HG03342 (cell line): Measurements from ENCODE around the gene RPF1.
"Not testable (repeated sequence)": the region's sequence is repeated elsewhere in the genome, so short reads cannot be mapped to it uniquely, and the experiment has no call there.

Experiments
- ATAC-seq: cut with Tn5 transposase; IDR thresholded peaks from one replicate; pipeline ENCODE4 v1.9.1; 2021; ENCODE audit warnings: mild to moderate bottlenecking, moderate library complexity; ENCODE audit not compliant: unreplicated experiment

The RPF1 gene, protein sequence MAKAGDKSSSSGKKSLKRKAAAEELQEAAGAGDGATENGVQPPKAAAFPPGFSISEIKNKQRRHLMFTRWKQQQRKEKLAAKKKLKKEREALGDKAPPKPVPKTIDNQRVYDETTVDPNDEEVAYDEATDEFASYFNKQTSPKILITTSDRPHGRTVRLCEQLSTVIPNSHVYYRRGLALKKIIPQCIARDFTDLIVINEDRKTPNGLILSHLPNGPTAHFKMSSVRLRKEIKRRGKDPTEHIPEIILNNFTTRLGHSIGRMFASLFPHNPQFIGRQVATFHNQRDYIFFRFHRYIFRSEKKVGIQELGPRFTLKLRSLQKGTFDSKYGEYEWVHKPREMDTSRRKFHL

GRCh38 chr1:84478876-84479868 lies at the start of gene RPF1:
Gene RPF1, plus strand, starts transcription at chr1:84479266. Its CDS starts 16 bp downstream, at chr1:84479282.
- peak; percentile 91 for ATAC-seq

- no peak for ATAC-seq
These were observed 48.5 kb upstream of the RPF1 start for GRCh38 chr1:84430546-84430945.

- peak; percentile 54 for ATAC-seq
These were observed 45.6 kb upstream of the RPF1 start for GRCh38 chr1:84433258-84434080.

DNA sequence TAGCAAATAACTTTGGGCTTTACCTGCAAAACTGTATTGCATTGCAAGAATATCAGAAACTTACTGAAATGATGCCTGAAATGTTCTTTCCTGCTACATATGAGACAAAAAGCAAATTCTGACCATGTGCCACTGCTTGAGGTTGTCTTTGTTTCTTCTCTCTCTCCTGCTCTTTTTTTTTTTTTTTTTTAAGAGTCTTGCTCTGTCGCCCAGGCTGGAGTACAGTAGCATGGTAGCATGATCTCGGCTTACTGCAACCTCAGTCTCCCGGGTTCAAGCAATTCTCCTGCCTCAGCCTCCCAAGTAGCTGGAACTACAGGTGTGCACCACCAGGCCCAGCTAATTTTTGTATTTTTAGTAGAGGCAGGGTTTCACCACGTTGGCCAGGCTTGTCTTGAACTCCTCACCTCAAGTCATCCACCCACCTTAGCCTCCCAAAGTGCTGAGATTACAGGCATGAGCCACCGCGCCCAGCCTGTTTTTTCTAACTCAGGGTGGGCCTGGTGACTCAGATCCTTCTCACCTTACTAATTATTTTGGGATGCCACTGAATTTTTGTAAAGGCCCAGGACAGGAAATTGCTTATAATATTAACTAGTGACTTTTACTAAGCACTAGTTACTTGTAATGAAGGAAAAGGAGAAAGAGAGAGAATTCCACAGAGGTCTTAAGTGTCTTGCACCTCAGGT lies 44.8 kb upstream of the RPF1 start:
- ATAC-seq = no peak

DNA sequence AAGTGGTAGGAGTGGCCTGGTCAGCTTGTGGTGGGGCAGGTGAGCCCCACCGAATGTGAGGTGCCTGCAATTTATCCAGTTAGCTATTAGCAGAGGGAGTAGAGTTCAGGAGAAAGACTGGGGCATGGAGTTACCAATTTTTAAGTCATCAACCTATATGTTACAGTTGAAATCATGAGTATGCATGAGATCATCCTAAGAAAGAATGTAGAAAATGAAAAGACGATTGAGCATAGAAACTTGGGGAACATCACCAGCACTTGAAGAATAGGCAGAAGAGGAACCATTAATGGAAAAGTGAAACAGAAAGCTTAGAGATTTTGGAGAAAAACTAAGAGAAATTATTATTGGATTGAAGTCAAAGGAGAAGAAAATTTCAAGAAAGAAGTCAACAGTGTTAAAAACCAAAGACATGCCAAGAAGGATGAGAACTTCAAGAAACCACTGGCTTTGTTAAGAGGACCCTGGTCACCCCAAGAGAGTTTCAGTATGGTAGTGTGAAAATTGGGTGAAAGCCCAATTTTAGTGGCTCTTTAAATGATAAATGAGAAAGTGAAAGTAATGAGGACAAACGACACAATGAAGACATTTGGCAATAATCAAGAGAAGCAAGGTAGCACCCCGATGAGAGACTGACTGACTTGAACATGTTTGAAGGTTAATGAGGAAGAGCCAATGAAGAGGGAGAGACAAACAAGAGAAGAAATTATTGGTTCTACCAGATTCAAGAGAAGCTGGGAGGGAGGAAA lies 44.1 kb upstream of the RPF1 start:
- peak; percentile 47 for ATAC-seq

DNA sequence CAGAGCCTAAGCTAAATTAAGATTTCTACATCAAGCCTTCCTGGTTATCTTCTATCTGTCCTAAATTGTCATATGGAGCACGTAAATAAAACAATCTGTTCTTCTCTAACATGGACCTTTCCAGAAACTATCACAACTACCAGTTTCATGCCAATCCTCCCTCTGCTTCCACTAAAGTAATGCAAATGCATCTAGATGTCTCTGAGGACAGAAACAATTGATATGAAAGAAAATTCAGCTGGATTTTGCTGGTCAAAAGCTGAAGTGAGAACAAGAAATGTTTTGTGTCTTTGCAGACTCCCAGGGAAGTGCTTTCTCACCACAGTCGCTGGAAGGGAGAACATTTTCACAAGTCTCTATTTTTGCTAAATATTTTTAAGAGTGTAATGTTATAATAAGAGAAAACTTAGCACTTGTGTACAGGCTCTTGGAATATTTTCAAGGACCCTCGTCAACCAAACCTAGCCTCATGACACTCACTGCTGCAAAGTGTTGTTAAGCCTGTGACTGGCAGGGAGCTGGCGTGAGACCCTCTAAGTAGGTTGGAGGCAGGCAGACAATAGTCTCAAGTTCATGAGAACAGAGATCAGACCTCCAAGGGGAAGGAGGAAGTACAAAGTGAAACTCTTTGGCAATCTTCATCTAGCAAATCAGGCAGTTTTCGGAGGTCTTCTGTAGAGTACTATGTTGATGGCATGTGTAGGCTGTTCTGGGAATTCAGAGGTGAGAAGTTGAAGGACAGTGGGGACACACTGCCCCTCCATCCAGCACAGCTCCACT lies 42.0 kb upstream of the RPF1 start:
- ATAC-seq = peak; percentile 45

GRCh38 chr1:84442256-84442655 lies 36.8 kb upstream of the RPF1 start:
- ATAC-seq = peak; percentile 95

- not testable (repeated sequence) for ATAC-seq
These were observed 36.1 kb upstream of the RPF1 start for GRCh38 chr1:84442747-84443646.

GRCh38 chr1:84448704-84449103 lies 30.4 kb upstream of the RPF1 start:
- ATAC-seq = not testable (repeated sequence)

GRCh38 chr1:84450910-84451309 lies 28.2 kb upstream of the RPF1 start:
- no peak for ATAC-seq

DNA sequence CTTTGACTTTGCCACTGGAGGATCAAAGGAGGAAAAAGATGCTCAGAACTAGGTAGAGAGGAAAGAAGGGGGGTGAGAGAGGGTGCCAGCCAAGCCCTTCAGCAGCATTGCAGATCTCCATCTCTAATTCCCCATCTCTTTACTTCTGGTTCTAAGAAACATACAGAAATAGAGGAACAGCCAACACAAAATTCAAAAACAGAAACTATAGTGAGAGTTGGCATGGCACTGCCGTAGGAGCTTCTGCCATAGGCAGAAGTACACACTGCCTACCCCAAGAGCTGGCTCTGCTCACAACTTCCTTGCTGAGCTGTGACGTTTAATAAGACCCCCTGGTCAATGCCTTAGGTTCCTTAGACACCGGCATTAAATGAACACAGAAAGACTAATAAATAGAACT lies 26.6 kb upstream of the RPF1 start:
- ATAC-seq = no peak

GRCh38 chr1:84462118-84462517 lies 16.9 kb upstream of the RPF1 start:
- no peak for ATAC-seq

DNA sequence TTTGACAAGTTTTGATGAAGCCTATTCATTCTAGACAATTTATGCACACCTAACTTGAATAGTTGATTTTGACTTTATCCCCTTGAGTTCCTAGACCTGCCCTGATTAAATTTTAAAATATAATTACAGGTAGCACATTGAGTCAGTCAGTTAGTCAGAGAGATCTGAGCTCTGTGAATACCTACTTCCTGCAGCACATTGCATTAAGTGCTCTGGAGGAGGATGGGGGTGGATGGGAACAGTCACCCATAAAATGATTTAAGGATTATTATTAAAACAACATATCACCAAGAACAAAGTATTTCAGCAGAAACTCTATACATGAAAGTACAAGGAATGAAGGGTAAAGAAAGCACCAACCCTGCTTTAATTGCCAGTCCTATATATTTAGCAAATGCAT lies 11.8 kb upstream of the RPF1 start:
- ATAC-seq = no peak

DNA sequence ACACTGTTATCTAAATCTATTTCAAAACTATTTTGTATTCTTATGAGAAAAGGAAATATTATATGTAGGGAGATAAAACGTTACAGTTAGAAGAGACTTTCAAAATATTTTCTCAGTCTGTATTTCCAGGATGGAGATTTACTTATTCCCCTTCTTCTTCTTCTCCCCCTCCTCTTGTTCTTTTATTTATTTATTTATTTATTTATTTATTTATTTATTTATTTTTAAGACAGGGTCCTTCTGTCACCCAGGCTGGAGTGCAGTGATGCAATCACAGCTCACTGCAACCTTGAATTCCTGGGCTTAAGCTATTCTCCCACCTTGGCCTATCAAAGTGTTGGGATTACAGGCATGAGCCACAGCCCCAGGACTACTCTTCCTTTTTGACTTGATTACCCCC lies 2.8 kb upstream of the RPF1 start:
- no peak for ATAC-seq

GRCh38 chr1:84479998-84480397 lies 932 bp downstream of the RPF1 start:
- ATAC-seq = peak; percentile 26

DNA sequence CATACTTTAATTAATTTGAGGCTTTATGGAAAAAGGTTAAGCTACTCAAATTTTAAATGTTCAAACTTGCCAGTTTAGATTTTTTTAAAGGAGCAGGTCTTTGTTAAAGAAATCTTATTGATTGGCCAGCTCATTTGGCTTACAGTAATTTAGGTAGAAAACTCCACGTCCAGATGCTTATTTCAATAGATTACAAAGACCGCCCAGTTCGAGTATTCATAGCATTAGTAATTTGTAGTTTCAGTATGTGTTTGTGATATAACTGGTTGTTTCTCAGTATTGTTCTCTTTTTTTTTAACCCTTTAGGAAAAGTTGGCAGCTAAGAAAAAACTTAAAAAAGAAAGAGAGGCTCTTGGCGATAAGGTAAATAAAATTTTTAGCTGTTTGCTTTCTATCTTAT lies 1.6 kb downstream of the RPF1 start:
- peak; percentile 38 for ATAC-seq

GRCh38 chr1:84481317-84481716 lies 2.3 kb downstream of the RPF1 start:
- no peak for ATAC-seq

DNA sequence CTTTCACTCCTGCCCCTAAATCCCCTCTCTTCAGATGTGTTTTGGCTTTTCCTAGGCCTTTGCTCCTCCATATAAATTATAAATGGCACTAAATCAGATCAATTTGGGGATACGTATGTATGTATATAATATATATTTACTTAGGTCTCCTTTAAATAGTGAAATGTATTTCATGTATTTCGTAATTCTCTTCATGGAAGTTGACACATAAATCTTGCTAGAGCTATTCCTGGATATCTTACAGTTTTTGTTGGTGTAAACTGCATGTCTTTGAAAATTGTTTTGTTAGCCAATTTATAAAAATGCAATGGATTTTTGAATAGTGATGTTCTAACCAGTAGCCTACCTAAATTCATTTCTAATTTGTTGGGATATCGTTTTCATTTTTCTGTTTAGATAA lies 9.0 kb downstream of the RPF1 start:
- ATAC-seq = no peak
